Stimulated activated CD8-positive, alpha-beta memory T cell treated with anti-CD3 and anti-CD28 coated beads, Interleukin-4, amount 100 ng/mL, for 4 hours (primary cell): ENCODE results near the gene GLP2R.

ENCODE experiments used
- DNase-seq, 2 donors: peaks; one replicate each; pipeline ENCODE4 v3.0.0-alpha.2; 2020; ENCODE audit warnings: low read depth in 2 of 2, low spot score in 1 of 2

Gene GLP2R

GRCh38 chr17:9850151-9850550, 24.4 kb downstream of the GLP2R start:
- no peak for DNase-seq

GRCh38 chr17:9854255-9854654, 28.5 kb downstream of the GLP2R start:
- DNase-seq = no peak

- no peak for DNase-seq
Observed at GRCh38 chr17:9855036-9855435, 29.3 kb downstream of the GLP2R start.

- DNase-seq = no peak
Observed at GRCh38 chr17:9859781-9860180, 34.1 kb downstream of the GLP2R start.

- DNase-seq = no peak
Observed at GRCh38 chr17:9860851-9861250, 35.1 kb downstream of the GLP2R start.

GRCh38 chr17:9862220-9862619, 36.5 kb downstream of the GLP2R start:
- DNase-seq = no peak

GRCh38 chr17:9862949-9863348, 37.2 kb downstream of the GLP2R start:
- no peak for DNase-seq

- no peak for DNase-seq
Observed at GRCh38 chr17:9865586-9865985, 39.9 kb downstream of the GLP2R start.

- no peak for DNase-seq
Observed at GRCh38 chr17:9868552-9868951, 42.8 kb downstream of the GLP2R start.

- DNase-seq = no peak
Observed at GRCh38 chr17:9872852-9873251, 47.1 kb downstream of the GLP2R start.

- DNase-seq = no peak
Observed at GRCh38 chr17:9874722-9875121, 49.0 kb downstream of the GLP2R start.

- no peak for DNase-seq
Observed at GRCh38 chr17:9875441-9875840, 49.7 kb downstream of the GLP2R start.

- no peak for DNase-seq
Observed at GRCh38 chr17:9878356-9878755, 52.6 kb downstream of the GLP2R start.

GRCh38 chr17:9878786-9879525, 53.2 kb downstream of the GLP2R start:
- no peak for DNase-seq

GRCh38 chr17:9880582-9880999, 54.9 kb downstream of the GLP2R start:
- no peak for DNase-seq

- DNase-seq = no peak
Observed at GRCh38 chr17:9883451-9883850, 57.7 kb downstream of the GLP2R start.

- DNase-seq = no peak
Observed at GRCh38 chr17:9886141-9886930, 60.6 kb downstream of the GLP2R start.

GRCh38 chr17:9887508-9887907, 61.8 kb downstream of the GLP2R start:
- no peak for DNase-seq

- no peak for DNase-seq
Observed at GRCh38 chr17:9890124-9890523, 64.4 kb downstream of the GLP2R start.

GRCh38 chr17:9893411-9894012, 67.8 kb downstream of the GLP2R start:
- DNase-seq = no peak

GRCh38 chr17:9894231-9894630, 68.5 kb downstream of the GLP2R start:
- DNase-seq = no peak

GRCh38 chr17:9895923-9896322, 70.2 kb downstream of the GLP2R start:
- DNase-seq = no peak
